ENCODE measurements around the gene ZSWIM7. TPM values are rescaled to one million over a fixed set of nuclear protein-coding genes. Genes with fewer than 3 reads are reported as not detected.
A peak's percentile ranks its signal among the peaks of the same experiment; 100 is the strongest.

Gene ZSWIM7
- total RNA-seq, 4 donors from 2014 or later = 7.7 to 21.5 (median 12.9) TPM

- TF ChIP-seq POLR2A (IDR thresholded peaks at IDR 0.05) (no peak), CTCF (IDR thresholded peaks at IDR 0.05) (no peak)
- Histone ChIP-seq H3K4me1 (peaks cover 0 to 8% (median 0%) of the 10 kb centered on the region in 4 donors), H3K27ac (no peak overlapping the region), H3K27me3 (no peaks in the 10 kb centered on the region), H3K36me3 (peaks cover 0 to 68% (median 0%) of the 10 kb centered on the region in 3 donors), H3K4me3 (no peak overlapping the region), H3K9me3 (no peaks in the 10 kb centered on the region)
- no peak for DNase-seq
Observed at GRCh38 chr17:16025202-16025601, 25.7 kb upstream of the ZSWIM7 start.

DNA sequence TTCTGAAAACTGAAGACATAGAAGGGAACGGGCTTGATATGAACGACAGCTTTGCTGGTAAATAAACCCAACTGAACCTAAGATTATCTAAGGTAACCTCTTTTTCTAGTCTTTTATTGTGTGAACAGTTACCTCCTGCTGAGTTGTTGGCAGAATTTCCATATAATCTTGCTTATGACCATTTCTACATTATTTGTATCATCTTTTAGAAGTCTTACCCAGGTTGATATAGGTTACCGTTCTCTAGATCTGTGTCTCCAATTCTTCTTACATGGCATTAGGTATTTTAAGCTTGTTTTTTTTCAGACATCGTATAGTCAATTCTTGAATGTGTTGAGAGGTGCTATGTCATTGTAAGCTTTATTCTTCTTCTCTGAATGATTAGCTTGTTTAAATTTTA, 24.4 kb upstream of the ZSWIM7 start:
- no peak for TF ChIP-seq POLR2A (IDR thresholded peaks at IDR 0.05)
- TF ChIP-seq CTCF (IDR thresholded peaks at IDR 0.05) = no peak
- Histone ChIP-seq H3K36me3 (peaks cover 0 to 65% (median 0%) of the 10 kb centered on the region in 3 donors), H3K4me3 (no peak overlapping the region), H3K27me3 (no peaks in the 10 kb centered on the region), H3K27ac (no peak overlapping the region), H3K9me3 (no peaks in the 10 kb centered on the region), H3K4me1 (peaks cover 0 to 8% (median 0%) of the 10 kb centered on the region in 4 donors)
- DNase-seq = no peak

- Histone ChIP-seq H3K27me3 (no peaks in the 10 kb centered on the region), H3K4me1 (no peaks in the 10 kb centered on the region), H3K27ac (no peak overlapping the region), H3K9me3 (no peaks in the 10 kb centered on the region), H3K4me3 (no peak overlapping the region), H3K36me3 (peaks cover 0 to 35% (median 0%) of the 10 kb centered on the region in 3 donors)
- no peak for DNase-seq
- TF ChIP-seq CTCF (IDR thresholded peaks at IDR 0.05) (no peak), POLR2A (IDR thresholded peaks at IDR 0.05) (no peak)
Observed at GRCh38 chr17:16019347-16019746, 19.8 kb upstream of the ZSWIM7 start.

GRCh38 chr17:16013943-16014407, 14.5 kb upstream of the ZSWIM7 start:
- H3K4me1 ChIP-seq = peaks cover 0 to 6% (median 0%) of the 10 kb centered on the region in 4 donors
- H3K9me3 ChIP-seq = no peaks in the 10 kb centered on the region
- no peak overlapping the region for H3K4me3 ChIP-seq
- TF ChIP-seq POLR2A (IDR thresholded peaks at IDR 0.05) (no peak), CTCF (IDR thresholded peaks at IDR 0.05) (peak in 5 of 6 experiments; percentile 17 to 58 (median 55))
- peaks cover 0 to 45% (median 0%) of the 10 kb centered on the region in 3 donors for H3K36me3 ChIP-seq
- H3K27me3 ChIP-seq = no peaks in the 10 kb centered on the region
- DNase-seq = no peak
- peak overlapping the region in 1 of 4 donors; percentile 10 for H3K27ac ChIP-seq

DNA sequence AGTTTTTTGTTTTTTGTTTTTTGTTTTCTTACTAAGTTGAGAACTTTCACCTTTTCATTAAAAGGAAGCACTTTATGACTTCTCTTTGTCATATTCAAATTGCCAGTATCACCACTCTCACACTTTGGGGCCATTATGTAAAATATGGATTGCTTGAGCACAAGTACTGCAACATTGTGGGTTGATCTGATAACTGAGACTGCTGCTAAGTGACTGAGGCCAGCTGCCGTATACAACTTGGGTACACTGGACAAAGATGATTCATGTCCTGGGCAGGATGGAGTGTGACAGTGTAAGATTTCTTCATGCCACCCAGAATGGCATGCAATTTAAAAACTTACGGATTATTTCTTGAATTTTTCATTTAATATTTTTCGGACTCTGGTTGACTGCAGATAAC, 7.9 kb upstream of the ZSWIM7 start:
- peaks cover 0 to 84% (median 0%) of the 10 kb centered on the region in 3 donors for H3K36me3 ChIP-seq
- H3K27ac ChIP-seq = no peak overlapping the region
- H3K9me3 ChIP-seq = no peaks in the 10 kb centered on the region
- no peaks in the 10 kb centered on the region for H3K27me3 ChIP-seq
- TF ChIP-seq CTCF (IDR thresholded peaks at IDR 0.05) = no peak
- no peak for TF ChIP-seq POLR2A (IDR thresholded peaks at IDR 0.05)
- peaks cover 0 to 6% (median 0%) of the 10 kb centered on the region in 4 donors for H3K4me1 ChIP-seq
- no peak for DNase-seq
- H3K4me3 ChIP-seq = no peak overlapping the region

DNA sequence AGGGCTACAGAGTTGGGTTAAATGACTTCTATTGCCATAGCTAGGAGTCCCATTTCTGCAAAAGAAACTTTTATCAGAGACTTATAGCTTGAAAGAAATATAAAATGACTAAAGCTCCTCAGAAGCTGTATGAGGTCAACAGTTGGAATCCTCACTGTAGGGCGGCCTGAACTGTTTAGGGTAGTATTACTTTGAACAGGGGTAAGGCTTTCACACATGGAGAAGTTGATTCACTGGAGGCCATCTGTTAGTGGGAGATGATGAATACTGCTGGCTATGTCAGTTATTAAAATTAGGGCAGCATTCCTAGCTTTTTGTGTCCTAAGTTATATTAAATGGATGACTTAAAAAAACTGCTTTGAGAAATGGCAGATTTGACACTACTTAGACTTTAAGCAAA, 6.1 kb upstream of the ZSWIM7 start:
- peaks cover 0 to 10% (median 8%) of the 10 kb centered on the region in 4 donors for H3K4me1 ChIP-seq
- H3K27ac ChIP-seq = no peak overlapping the region
- H3K9me3 ChIP-seq = peaks cover 0 to 5% (median 0%) of the 10 kb centered on the region in 4 donors
- no peak overlapping the region for H3K4me3 ChIP-seq
- no peaks in the 10 kb centered on the region for H3K27me3 ChIP-seq
- no peak for TF ChIP-seq POLR2A (IDR thresholded peaks at IDR 0.05)
- TF ChIP-seq CTCF (IDR thresholded peaks at IDR 0.05) = no peak
- H3K36me3 ChIP-seq = peaks cover 0 to 92% (median 0%) of the 10 kb centered on the region in 3 donors
- no peak for DNase-seq
